Caki2 (cell line): Measurements from ENCODE around the gene PTPRN2. TPM values are rescaled to one million over a fixed set of nuclear protein-coding genes. Genes with fewer than 3 reads are reported as not detected.

ENCODE experiments used
- DNase-seq: peaks from one replicate; pipeline ENCODE4 v3.0.0-alpha.2; 2015; ENCODE audit warnings: low read depth
- in situ Hi-C: cut with HindIII; loops from 2 replicates; pipeline ENCODE4 v1.10.0; 2016; ENCODE audit warnings: low sequenced_read_pairs, low pct_unique_long_range_greater_than_20kb, mixed read lengths
- total RNA-seq: library from RNA; depleted of rRNA; stranded (reverse); fragments of >200 nt; shearing (Covaris generic); gene quantifications from 2 replicates; pipeline ENCODE4 v1.2.3, GENCODE V29; 2014; ENCODE audit warnings: low replicate concordance

The PTPRN2 gene
- total RNA-seq, 1 experiment from 2014 or later: 0.88 TPM

DNA sequence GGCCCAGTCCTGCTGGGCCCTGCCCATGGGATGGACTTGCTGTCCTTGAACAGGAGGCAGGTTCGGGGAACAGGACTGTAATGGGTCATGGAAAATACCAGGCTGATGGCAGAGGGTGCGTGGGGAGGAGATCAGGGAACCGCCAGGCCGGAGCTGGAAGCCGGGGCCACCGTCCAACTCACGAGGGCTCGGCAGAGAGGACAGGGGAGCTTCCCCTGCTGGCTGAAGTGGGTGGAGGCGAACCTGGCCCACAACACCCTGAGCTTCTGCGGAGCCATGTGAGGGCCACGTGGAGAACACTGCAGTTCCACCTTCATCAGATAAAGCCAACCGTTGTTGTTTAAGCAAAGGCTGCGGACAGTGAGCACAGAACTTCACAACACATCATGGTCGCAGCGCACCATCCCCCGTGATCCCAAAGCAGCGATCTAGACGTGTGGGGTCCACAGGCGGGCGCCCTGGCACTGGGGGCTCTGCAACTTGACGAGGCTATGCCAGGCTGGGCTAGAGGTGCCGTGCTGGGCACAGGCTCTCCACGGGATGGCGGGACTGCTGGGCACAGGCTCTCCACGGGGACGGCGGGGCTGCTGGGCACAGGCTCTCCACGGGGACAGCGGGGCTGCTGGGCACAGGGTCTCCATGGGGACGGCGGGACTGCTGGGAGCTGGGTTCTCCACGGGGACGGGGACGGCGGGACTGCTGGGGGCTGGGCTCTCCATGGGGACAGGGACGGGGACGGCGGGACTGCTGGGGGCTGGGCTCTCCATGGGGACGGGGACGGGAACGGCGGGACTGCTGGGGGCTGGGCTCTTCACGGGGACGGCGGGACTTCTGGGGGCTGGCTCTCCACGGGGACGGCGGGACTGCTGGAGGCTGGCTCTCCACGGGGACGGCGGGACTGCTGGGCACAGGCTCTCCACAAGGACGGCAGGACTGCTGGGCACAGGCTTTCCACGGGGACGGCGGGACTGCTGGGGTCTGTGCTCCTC lies 777.5 kb downstream of the PTPRN2 start:
- DNase-seq: no peak
- in situ Hi-C loops: no loop called here

DNA sequence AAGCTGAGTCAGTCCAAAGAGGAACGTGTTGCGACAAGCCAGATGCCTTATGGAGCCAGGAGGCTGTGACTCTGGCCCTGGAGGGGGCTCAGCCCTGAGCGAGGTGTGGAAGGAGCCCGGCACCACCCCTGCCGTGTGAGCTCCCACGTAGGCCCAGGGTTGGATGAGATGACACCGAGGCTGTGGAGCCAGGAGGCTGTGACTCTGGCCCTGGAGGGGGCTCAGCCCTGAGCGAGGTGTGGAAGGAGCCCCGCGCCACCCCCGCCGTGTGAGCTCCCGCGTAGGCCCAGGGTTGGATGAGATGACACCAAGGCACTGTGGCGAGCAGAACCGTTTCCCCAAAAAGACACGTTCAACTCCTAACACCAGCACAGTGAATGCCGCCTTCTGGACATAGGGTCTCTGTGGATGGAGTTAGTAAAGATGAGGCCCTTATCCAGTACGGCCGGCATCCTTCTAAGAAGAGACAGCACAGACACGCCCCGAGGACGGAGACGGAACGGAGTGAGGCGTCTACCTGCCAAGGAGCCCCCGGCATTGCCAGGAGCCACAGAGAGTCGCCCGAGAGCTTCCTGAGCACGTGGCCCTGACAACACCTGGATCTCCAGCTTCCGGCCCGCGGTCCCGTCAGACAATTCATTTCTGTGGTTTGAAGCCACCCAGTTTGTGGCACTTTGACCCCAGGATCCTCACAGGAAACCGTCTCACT lies 778.3 kb downstream of the PTPRN2 start:
- in situ Hi-C loops: no loop called here
- no peak for DNase-seq

DNA sequence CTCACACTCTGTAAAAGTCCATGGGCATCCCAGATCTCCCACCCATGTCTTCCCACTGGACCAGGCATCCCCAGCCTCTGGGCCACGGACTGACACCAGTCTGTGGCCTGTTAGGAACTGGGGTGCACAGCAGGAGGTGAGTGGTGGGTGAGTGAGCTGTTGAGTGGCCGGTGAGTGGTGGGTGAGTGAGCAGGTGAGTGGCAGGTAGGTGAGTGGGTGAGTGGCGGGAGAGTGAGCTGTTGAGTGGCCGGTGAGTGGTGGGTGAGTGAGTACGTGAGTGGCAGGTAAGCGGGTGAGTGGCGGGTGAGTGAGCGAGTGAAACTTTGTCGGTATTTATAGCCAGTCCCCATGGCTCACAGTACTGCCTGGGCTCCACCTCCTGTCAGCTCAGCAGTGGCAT lies 779.6 kb downstream of the PTPRN2 start:
- in situ Hi-C loops: no loop called here
- no peak for DNase-seq

DNA sequence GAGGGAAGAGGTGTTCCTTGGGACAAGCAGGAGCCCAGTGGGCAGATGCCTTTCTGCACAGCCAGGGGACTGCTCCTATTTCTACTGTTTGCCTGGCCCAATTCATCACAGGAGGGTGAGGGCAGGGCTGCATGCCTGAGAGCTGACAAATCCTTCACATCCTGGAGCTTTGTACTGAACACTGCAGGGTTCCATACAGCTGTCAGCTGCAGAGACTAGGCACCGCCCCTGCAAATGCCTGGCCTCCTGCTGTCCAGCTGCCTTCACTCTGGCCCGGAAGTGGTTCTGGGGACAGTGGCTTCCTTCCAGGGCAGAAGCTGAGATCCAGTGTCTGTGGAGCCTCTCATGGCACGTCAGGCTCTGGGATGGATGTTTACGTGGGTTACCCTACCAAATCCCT lies 780.1 kb downstream of the PTPRN2 start:
- no peak for DNase-seq
- in situ Hi-C loops: no loop called here

DNA sequence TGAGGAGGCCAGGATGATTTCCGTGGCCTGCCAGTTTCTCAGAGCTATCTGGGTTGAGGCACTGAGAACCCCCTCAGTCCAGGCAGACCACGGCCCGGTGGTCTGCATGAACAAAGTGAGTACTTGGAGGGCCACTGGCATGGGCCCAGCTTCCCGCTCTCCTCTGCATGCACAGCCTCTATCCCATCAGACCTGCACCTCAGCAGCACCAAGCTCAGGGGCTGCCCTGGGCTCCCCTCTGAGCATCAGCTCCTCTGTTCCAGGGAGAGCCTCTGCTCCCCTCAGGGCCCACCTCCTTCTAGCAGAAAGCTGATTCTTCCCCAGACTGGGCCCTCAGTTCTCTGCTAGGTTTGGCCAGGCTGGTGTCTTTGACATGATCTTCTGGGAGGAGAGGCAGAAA lies 780.9 kb downstream of the PTPRN2 start:
- DNase-seq: no peak
- in situ Hi-C loops: no loop called here

GRCh38 chr7:157805713-157806112 lies 781.9 kb downstream of the PTPRN2 start:
- in situ Hi-C loops: no loop called here
- no peak for DNase-seq

GRCh38 chr7:157803906-157804305 lies 783.7 kb downstream of the PTPRN2 start:
- DNase-seq: no peak
- in situ Hi-C loops: no loop called here

- in situ Hi-C loops: no loop called here
- DNase-seq: no peak
These were observed 785.5 kb downstream of the PTPRN2 start for GRCh38 chr7:157801971-157802675.

- in situ Hi-C loops: no loop called here
- no peak for DNase-seq
These were observed 786.5 kb downstream of the PTPRN2 start for GRCh38 chr7:157801113-157801512.

GRCh38 chr7:157800281-157800680 lies 787.3 kb downstream of the PTPRN2 start:
- DNase-seq: no peak
- in situ Hi-C loops: no loop called here

- DNase-seq: no peak
- in situ Hi-C loops: no loop called here
These were observed 788.4 kb downstream of the PTPRN2 start for GRCh38 chr7:157799076-157799685.

- in situ Hi-C loops: no loop called here
- no peak for DNase-seq
These were observed 790.3 kb downstream of the PTPRN2 start for GRCh38 chr7:157797361-157797760.

DNA sequence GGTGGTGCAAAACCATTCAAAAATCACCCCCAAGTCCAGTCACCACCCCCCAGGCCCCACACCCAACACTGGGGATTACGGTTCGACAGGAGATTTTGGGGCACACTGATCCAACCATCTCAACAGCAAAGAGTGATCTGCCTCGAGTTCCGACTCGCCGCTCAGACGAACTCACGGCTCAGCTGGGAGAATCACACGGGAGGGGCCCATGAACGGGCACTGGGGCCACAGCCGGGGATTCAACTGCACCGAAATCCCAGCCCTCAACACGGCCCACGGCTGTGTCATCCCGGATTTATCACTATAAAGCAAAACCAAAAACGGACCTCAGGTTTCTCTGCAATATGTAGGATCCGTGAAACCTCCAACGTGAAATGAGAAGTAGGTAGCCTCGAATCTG lies 790.8 kb downstream of the PTPRN2 start:
- in situ Hi-C loops: no loop called here
- no peak for DNase-seq

DNA sequence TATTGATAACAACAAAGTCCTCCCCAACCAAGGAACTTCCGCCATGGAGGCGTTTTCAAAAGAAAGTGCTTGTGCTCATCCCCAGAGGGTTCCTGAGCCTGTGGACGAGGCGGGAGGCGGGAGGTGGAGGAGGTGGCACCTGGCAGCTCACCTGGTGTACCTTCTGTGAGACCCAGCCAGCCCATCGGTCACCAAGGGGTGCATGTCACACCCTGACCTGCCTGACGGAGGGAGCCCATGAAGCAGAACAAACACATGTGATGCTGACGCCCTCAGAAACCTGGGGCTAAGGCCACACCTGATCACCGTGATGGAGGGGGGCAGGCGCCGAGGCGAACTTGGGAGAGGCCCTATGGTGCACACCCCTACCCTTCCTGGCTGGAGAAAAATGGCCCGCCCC lies 792.0 kb downstream of the PTPRN2 start:
- no peak for DNase-seq
- in situ Hi-C loops: no loop called here

- DNase-seq: no peak
- in situ Hi-C loops: no loop called here
These were observed 792.4 kb downstream of the PTPRN2 start for GRCh38 chr7:157795199-157795598.

DNA sequence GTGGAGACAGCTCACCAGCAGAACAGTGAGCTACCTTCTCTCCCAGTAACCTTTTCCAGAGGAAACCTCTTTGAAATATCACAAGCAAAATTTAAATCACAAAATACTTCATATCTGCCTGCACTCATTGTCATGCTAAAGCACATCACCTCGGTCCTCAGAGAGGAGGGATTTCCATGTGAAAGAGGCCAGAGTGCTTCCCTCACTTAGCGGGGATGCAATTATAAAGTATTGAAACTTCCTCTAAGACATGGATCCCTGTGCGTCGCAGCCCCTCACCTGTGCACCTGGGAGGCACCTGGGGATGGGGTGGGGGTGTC lies 792.9 kb downstream of the PTPRN2 start:
- DNase-seq: no peak
- in situ Hi-C loops: no loop called here

DNA sequence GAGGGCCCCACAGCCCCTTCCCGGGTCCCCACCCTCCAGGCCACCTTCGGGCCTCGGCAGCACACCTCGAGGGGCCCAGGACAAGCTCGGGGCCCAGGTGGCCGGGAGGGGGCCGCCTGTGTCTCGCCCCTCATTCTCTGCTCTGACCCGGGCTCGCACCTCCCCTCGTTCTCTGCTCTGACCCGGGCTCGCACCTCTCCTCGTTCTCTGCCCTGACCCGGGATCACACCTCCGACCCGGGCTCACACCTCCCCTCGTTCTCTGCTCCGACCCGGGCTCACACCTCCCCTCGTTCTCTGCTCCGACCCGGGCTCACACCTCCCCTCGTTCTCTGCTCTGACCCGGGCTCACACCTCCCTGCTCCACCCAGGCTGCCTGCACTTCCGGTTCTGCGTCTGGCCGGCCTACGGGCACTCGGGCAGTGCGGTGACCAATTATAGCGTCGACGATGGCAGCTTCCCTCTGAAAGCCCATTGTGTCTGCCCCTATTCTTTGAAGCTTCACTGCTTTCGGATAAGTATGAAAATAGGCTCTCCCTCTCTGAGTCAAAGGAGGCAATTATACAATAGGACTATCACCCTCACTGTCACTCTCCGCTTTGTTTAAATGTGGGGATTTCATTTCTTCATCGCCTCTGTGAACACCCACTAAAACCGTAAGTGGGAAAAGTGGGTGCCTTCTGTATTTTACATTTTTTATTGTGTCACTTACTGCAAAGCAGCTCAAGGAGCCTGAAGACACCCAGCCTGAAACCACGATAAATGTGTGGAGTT lies 793.5 kb downstream of the PTPRN2 start:
- DNase-seq: no peak
- in situ Hi-C loops: no loop called here

DNA sequence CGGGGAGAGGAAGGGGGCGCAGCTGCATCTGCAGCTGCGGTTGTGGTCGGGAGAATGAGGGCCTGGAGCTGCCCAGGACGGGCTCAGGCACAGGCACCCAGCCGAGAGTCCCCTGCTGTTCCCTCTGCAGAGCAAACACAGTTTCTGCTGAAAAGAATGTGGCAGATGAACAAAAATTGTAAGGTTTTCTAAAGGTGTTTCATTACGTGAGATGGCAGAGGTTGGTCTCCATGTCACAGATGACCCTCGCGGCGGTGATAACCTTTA lies 794.6 kb downstream of the PTPRN2 start:
- in situ Hi-C loops: no loop called here

More for the DNA sequence above, 794.6 kb downstream of the PTPRN2 start:
- DNase-seq: no peak
